Measurements from ENCODE around the gene ENOX1. TPM values are rescaled to one million over a fixed set of nuclear protein-coding genes. Genes with fewer than 3 reads are reported as not detected.

ENOX1 gene
- total and polyA plus RNA-seq, 9 of the 15 experiments (the other 6 are each of a cell fraction or from before 2014, with no cell fraction given): not detected

DNA sequence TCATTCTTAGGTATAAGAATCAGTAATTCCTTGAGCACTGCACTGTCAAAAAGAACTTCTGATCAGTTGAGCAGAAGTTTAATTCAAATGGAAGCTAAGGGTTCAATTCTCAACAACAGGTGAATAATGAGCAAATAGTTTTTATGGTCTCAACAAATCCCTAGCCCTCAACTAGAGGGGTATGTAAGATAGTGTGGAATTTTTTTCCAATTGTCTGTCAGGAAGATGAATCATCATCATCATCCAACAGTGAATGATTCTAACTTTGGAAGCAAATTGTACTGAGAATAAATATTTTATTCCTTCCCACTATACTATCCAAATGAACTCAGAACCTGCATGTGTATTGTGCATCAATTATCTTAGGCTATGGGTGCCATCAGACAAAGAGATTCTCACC, 372.7 kb downstream of the ENOX1 start (continued):
- TF ChIP-seq CREB3L1 (IDR thresholded peaks at IDR 0.05; ENCODE audit: borderline replicate concordance, low read depth) (no peak), ATF1 (CRISPR knock-in tag; IDR thresholded peaks at IDR 0.05) (no peak), ATF1 (tag; IDR thresholded peaks at IDR 0.05) (no peak), SREBF1 (IDR thresholded peaks at IDR 0.05; ENCODE audit: borderline replicate concordance, low read depth, low read length) (no peak), NCOA4 (IDR thresholded peaks at IDR 0.05; ENCODE audit: partially characterized antibody) (no peak)

GRCh38 chr13:43411741-43412140, 375.0 kb downstream of the ENOX1 start:
- Histone ChIP-seq H3K27me3 (ENCODE audit: control insufficient read depth in 2 of 2, insufficient read depth in 2 of 2, low read length in 2 of 2) (no peaks in the 10 kb centered on the region), H4K20me1 (replicated peaks; ENCODE audit: control insufficient read depth, insufficient read depth, low read length) (no peaks in the 10 kb centered on the region), H3K9me3 (replicated peaks; ENCODE audit: control insufficient read depth, insufficient read depth, low read depth, low read length) (no peaks in the 10 kb centered on the region), H3K4me3 (no peak overlapping the region), H3K27ac (ENCODE audit: extremely low read depth, low read depth, low read length) (no peak overlapping the region), H3K9ac (ENCODE audit: insufficient read depth in 1 of 2, low read depth in 2 of 2, low read length in 2 of 2) (no peak overlapping the region), H3K79me2 (ENCODE audit: control insufficient read depth, insufficient read depth, low read length) (no peaks in the 10 kb centered on the region), H2AFZ (ENCODE audit: low read depth, low read length) (no peak overlapping the region), H3K4me1 (replicated peaks in 1 of 2; ENCODE audit: control insufficient read depth in 2 of 2, insufficient read depth in 2 of 2, low read length in 2 of 2) (no peaks in the 10 kb centered on the region), H3K4me2 (ENCODE audit: insufficient read depth, low read length) (no peak overlapping the region), H3K36me3 (ENCODE audit: control insufficient read depth, insufficient read depth, low read length) (no peaks in the 10 kb centered on the region), H3K9me1 (ENCODE audit: control insufficient read depth, insufficient read depth, low read length) (no peaks in the 10 kb centered on the region)
- DNase-seq (ENCODE audit: extremely low read depth in 1 of 4, low spot score in 3 of 4): no peak
- ATAC-seq: no peak
- FAIRE-seq: no peak
- 4% methylated on average over 9 of the region's 9 CpGs for WGBS (ENCODE audit: insufficient coverage, low coverage, missing lambda C conversion rate)
- BruUV-seq (replicated peaks): no TSS peak
- CTCF ChIA-PET (ENCODE audit: low intra/inter-chr PET ratio): no interaction called here
- POLR2A ChIA-PET: no interaction called here
- intact Hi-C loops (cut with micrococcal nuclease): no loop called here
- in situ Hi-C loops (cut with MboI): no loop called here
- TF ChIP-seq SIN3B (IDR thresholded peaks at IDR 0.05; ENCODE audit: low read depth): no peak
- no peak for TF ChIP-seq DDX20 (tag; IDR thresholded peaks at IDR 0.05; ENCODE audit: low read depth)
- no peak for TF ChIP-seq GABPB2 (CRISPR knock-in tag; conservative IDR thresholded peaks at IDR 0.05)
- no peak for TF ChIP-seq ZNF699 (CRISPR knock-in tag; IDR thresholded peaks at IDR 0.05; ENCODE audit: insufficient replicate concordance)
- no peak for TF ChIP-seq POLR2G (IDR thresholded peaks at IDR 0.05; ENCODE audit: low read depth, low read length)
- TF ChIP-seq, protein P1, sequence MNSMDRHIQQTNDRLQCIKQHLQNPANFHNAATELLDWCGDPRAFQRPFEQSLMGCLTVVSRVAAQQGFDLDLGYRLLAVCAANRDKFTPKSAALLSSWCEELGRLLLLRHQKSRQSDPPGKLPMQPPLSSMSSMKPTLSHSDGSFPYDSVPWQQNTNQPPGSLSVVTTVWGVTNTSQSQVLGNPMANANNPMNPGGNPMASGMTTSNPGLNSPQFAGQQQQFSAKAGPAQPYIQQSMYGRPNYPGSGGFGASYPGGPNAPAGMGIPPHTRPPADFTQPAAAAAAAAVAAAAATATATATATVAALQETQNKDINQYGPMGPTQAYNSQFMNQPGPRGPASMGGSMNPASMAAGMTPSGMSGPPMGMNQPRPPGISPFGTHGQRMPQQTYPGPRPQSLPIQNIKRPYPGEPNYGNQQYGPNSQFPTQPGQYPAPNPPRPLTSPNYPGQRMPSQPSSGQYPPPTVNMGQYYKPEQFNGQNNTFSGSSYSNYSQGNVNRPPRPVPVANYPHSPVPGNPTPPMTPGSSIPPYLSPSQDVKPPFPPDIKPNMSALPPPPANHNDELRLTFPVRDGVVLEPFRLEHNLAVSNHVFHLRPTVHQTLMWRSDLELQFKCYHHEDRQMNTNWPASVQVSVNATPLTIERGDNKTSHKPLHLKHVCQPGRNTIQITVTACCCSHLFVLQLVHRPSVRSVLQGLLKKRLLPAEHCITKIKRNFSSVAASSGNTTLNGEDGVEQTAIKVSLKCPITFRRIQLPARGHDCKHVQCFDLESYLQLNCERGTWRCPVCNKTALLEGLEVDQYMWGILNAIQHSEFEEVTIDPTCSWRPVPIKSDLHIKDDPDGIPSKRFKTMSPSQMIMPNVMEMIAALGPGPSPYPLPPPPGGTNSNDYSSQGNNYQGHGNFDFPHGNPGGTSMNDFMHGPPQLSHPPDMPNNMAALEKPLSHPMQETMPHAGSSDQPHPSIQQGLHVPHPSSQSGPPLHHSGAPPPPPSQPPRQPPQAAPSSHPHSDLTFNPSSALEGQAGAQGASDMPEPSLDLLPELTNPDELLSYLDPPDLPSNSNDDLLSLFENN (IDR thresholded peaks at IDR 0.05; ENCODE audit: low read depth in 2 of 2, low read length in 2 of 2): no peak
- TF ChIP-seq SMAD4 (CRISPR knock-in tag; conservative IDR thresholded peaks at IDR 0.05): no peak
- no peak for TF ChIP-seq CBX1 (IDR thresholded peaks at IDR 0.05; ENCODE audit: low read depth)
- TF ChIP-seq DACH1 (IDR thresholded peaks at IDR 0.05; ENCODE audit: partially characterized antibody): no peak
- no peak for TF ChIP-seq ZFX (CRISPR knock-in tag; IDR thresholded peaks at IDR 0.05)
- no peak for TF ChIP-seq RFX7 (CRISPR knock-in tag; IDR thresholded peaks at IDR 0.05)
- TF ChIP-seq CEBPG (CRISPR knock-in tag; IDR thresholded peaks at IDR 0.05): no peak
- no peak for TF ChIP-seq CEBPG (tag; conservative IDR thresholded peaks at IDR 0.05 in 1 of 2, IDR thresholded peaks at IDR 0.05 in 1 of 2)
- no peak for TF ChIP-seq E2F3 (CRISPR knock-in tag; IDR thresholded peaks at IDR 0.05)
- no peak for TF ChIP-seq CSDE1 (IDR thresholded peaks at IDR 0.05)
